Panc1 (cell line): Measurements from ENCODE around the gene EGFR.

ENCODE experiments used
- POLR2AphosphoS5 ChIP-seq: IDR thresholded peaks from 2 replicates; pipeline ENCODE4 v1.6.1; 2012; ENCODE audit warnings: mild to moderate bottlenecking, low read depth, low read length, moderate library complexity
- SIN3A ChIP-seq: IDR thresholded peaks from 2 replicates; pipeline ENCODE4 v1.6.1; 2012; ENCODE audit warnings: low read depth, mild to moderate bottlenecking, low read length, moderate library complexity, borderline replicate concordance; ENCODE audit not compliant: insufficient read depth
- TCF7L2 ChIP-seq: IDR thresholded peaks from 2 replicates; pipeline ENCODE4 v1.6.1; 2011; ENCODE audit warnings: mild to moderate bottlenecking, low read depth, low read length, inconsistent platforms
- TF ChIP-seq, protein P1 (sequence below): fragments of 450-650 bp; IDR thresholded peaks from 2 replicates; pipeline ENCODE4 v1.5.1; 2017; ENCODE audit warnings: mild to moderate bottlenecking
- TF ChIP-seq, protein P2 (sequence below), 2 experiments: IDR thresholded peaks; 2 replicates each; pipeline ENCODE4 v1.6.1; 2011 to 2012; ENCODE audit warnings: low read depth in 2 of 2, control low read depth in 1 of 2, low read length in 1 of 2, mild to moderate bottlenecking in 1 of 2, moderate library complexity in 1 of 2; ENCODE audit not compliant: insufficient read depth in 1 of 2

DNA sequence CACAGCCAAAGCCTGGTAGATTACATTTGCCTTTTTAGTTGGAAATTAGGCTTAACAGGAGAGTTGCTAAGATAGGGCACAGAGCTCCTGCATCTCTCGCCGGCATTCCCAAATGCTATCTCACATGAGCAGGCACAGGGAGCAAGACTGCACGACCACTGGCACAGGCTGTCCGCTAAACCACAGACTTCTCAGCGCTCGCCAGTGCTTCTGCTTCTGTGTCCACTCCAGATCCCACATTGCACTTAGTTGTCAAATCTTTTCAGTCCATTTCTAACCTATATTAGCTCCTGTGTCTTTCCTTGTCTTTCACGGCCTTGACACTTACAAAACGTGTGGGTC, 138.9 kb downstream of the EGFR start:
- TF ChIP-seq POLR2AphosphoS5 (no peak), SIN3A (no peak), TCF7L2 (no peak)
- TF ChIP-seq, protein P1, sequence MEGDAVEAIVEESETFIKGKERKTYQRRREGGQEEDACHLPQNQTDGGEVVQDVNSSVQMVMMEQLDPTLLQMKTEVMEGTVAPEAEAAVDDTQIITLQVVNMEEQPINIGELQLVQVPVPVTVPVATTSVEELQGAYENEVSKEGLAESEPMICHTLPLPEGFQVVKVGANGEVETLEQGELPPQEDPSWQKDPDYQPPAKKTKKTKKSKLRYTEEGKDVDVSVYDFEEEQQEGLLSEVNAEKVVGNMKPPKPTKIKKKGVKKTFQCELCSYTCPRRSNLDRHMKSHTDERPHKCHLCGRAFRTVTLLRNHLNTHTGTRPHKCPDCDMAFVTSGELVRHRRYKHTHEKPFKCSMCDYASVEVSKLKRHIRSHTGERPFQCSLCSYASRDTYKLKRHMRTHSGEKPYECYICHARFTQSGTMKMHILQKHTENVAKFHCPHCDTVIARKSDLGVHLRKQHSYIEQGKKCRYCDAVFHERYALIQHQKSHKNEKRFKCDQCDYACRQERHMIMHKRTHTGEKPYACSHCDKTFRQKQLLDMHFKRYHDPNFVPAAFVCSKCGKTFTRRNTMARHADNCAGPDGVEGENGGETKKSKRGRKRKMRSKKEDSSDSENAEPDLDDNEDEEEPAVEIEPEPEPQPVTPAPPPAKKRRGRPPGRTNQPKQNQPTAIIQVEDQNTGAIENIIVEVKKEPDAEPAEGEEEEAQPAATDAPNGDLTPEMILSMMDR = no peak
- TF ChIP-seq, protein P2, sequence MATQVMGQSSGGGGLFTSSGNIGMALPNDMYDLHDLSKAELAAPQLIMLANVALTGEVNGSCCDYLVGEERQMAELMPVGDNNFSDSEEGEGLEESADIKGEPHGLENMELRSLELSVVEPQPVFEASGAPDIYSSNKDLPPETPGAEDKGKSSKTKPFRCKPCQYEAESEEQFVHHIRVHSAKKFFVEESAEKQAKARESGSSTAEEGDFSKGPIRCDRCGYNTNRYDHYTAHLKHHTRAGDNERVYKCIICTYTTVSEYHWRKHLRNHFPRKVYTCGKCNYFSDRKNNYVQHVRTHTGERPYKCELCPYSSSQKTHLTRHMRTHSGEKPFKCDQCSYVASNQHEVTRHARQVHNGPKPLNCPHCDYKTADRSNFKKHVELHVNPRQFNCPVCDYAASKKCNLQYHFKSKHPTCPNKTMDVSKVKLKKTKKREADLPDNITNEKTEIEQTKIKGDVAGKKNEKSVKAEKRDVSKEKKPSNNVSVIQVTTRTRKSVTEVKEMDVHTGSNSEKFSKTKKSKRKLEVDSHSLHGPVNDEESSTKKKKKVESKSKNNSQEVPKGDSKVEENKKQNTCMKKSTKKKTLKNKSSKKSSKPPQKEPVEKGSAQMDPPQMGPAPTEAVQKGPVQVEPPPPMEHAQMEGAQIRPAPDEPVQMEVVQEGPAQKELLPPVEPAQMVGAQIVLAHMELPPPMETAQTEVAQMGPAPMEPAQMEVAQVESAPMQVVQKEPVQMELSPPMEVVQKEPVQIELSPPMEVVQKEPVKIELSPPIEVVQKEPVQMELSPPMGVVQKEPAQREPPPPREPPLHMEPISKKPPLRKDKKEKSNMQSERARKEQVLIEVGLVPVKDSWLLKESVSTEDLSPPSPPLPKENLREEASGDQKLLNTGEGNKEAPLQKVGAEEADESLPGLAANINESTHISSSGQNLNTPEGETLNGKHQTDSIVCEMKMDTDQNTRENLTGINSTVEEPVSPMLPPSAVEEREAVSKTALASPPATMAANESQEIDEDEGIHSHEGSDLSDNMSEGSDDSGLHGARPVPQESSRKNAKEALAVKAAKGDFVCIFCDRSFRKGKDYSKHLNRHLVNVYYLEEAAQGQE (IDR thresholded peaks at IDR 0.05; ENCODE audit: insufficient read depth in 1 of 2, low read depth in 2 of 2, low read length in 1 of 2) = no peak
